PC-9 (cell line): ENCODE measurements around the gene DZIP1. TPM values are rescaled to one million over a fixed set of nuclear protein-coding genes. Genes with fewer than 3 reads are reported as not detected.

ENCODE experiments used
- BruUV-seq: library from RNA; stranded (reverse); fragments of 400-500 nt; replicated peaks from 2 replicates; lab custom pipeline; 2021; lab: Mats Ljungman, UMichigan
- CTCF ChIA-PET: fragments of 300-600 bp; sonication (Branson Sonifier 250); formaldehyde crosslinking; loops from one replicate; lab custom pipeline; 2022; ENCODE audit warnings: antibody characterized with exemption; lab: Charles Lee
- POLR2A ChIA-PET: fragments of 300-600 bp; sonication (Branson Sonifier 250); formaldehyde crosslinking; loops from one replicate; lab custom pipeline; 2022; ENCODE audit warnings: antibody characterized with exemption; ENCODE audit not compliant: unreplicated experiment; lab: Charles Lee
- DNase-seq, 2 experiments: peaks; one replicate each; pipeline versions ENCODE4 v3.0.0 to v3.0.0-alpha.2; 2015 to 2022; ENCODE audit warnings: mixed read lengths in 1 of 2
- H2AFZ ChIP-seq: fragments of 200-600 bp; sonication (generic); 2 replicates; pipeline ENCODE4 v1.8.1; 2017; ENCODE audit warnings: antibody characterized with exemption
- H3F3A ChIP-seq: fragments of 200-600 bp; sonication (generic); 2 replicates; pipeline ENCODE4 v1.8.1; 2017; ENCODE audit warnings: antibody characterized with exemption, mild to moderate bottlenecking, low read depth; ENCODE audit not compliant: insufficient read depth
- H3K27ac ChIP-seq: fragments of 200-600 bp; sonication (generic); 2 replicates; pipeline ENCODE4 v1.6.1; 2016; ENCODE audit warnings: mixed run types
- H3K27me3 ChIP-seq: fragments of 200-600 bp; sonication (generic); 2 replicates; pipeline ENCODE4 v1.6.1; 2016; ENCODE audit warnings: low read depth, mixed run types; ENCODE audit not compliant: insufficient read depth
- H3K36me3 ChIP-seq: fragments of 200-600 bp; sonication (generic); 2 replicates; pipeline ENCODE4 v1.6.1; 2016; ENCODE audit warnings: low read depth, mixed run types
- H3K4me1 ChIP-seq: fragments of 200-600 bp; sonication (generic); replicated peaks from 2 replicates; pipeline ENCODE4 v1.6.1; 2016; ENCODE audit warnings: mixed run types; ENCODE audit not compliant: insufficient read depth
- H3K4me2 ChIP-seq: fragments of 200-600 bp; sonication (generic); 2 replicates; pipeline ENCODE4 v1.6.1; 2017; ENCODE audit warnings: mixed run types
- H3K4me3 ChIP-seq: fragments of 200-600 bp; sonication (generic); 2 replicates; pipeline ENCODE4 v1.6.1; 2016; ENCODE audit warnings: mixed run types
- H3K79me2 ChIP-seq: fragments of 200-600 bp; sonication (generic); 2 replicates; pipeline ENCODE4 v1.6.1; 2017; ENCODE audit warnings: low read depth, mixed run types
- H3K9me2 ChIP-seq: fragments of 200-600 bp; sonication (generic); 2 replicates; pipeline ENCODE4 v1.8.1; 2017; ENCODE audit warnings: mild to moderate bottlenecking; ENCODE audit not compliant: insufficient read depth
- H3K9me3 ChIP-seq: fragments of 200-600 bp; sonication (generic); 2 replicates; pipeline ENCODE4 v1.8.1; 2016; ENCODE audit warnings: low read depth; ENCODE audit not compliant: insufficient read depth
- H4K20me1 ChIP-seq: fragments of 200-600 bp; sonication (generic); 2 replicates; pipeline ENCODE4 v1.8.1; 2017; ENCODE audit not compliant: insufficient read depth
- CTCF ChIP-seq: fragments of 200-600 bp; sonication (generic); conservative IDR thresholded peaks from 2 replicates; pipeline ENCODE4 v1.6.1; 2017; ENCODE audit warnings: mixed run types, antibody characterized with exemption, mild to moderate bottlenecking, moderate library complexity
- EZH2 ChIP-seq: fragments of 200-600 bp; sonication (generic); IDR thresholded peaks from 2 replicates; pipeline ENCODE4 v1.8.0; 2017; ENCODE audit warnings: antibody characterized with exemption, low read depth
- intact Hi-C: fragments of 100-400 bp; cut with micrococcal nuclease; formaldehyde crosslinking; loops from one replicate; pipeline ENCODE4 v1.10.0; 2022; ENCODE audit not compliant: unreplicated experiment
- total RNA-seq: library from RNA; stranded (reverse); gene quantifications from 2 replicates; pipeline ENCODE4 v1.2.3, GENCODE V29; 2021

DZIP1 gene
- total RNA-seq, 1 experiment from 2014 or later = not detected

GRCh38 chr13:95601216-95601615 is 43.3 kb downstream of the DZIP1 start:
- ChIA-PET CTCF (no interaction called here), POLR2A (no interaction called here)
- H3K36me3 ChIP-seq = no peaks in the 10 kb centered on the region

GRCh38 chr13:95596701-95597100 is 47.8 kb downstream of the DZIP1 start:
- no peaks in the 10 kb centered on the region for H3K9me3 ChIP-seq
- ChIA-PET CTCF (no interaction called here), POLR2A (no interaction called here)
- no peak for DNase-seq
- H2AFZ ChIP-seq = no peak overlapping the region
- no peaks in the 10 kb centered on the region for H3K4me1 ChIP-seq
- H3K9me2 ChIP-seq = no peaks in the 10 kb centered on the region
- BruUV-seq = no TSS peak
- no peaks in the 10 kb centered on the region for H4K20me1 ChIP-seq
- no peak overlapping the region for H3K27ac ChIP-seq
- no peak for TF ChIP-seq CTCF
- no peak for TF ChIP-seq EZH2
- H3K27me3 ChIP-seq = no peaks in the 10 kb centered on the region
- no peak overlapping the region for H3K4me3 ChIP-seq
- no peaks in the 10 kb centered on the region for H3F3A ChIP-seq
- H3K79me2 ChIP-seq = no peaks in the 10 kb centered on the region
- intact Hi-C loops = no loop called here
- no peak overlapping the region for H3K4me2 ChIP-seq
- H3K36me3 ChIP-seq = no peaks in the 10 kb centered on the region

More at GRCh38 chr13:95601216-95601615, 43.3 kb downstream of the DZIP1 start:
- Histone ChIP-seq H4K20me1 (no peaks in the 10 kb centered on the region), H2AFZ (no peak overlapping the region), H3K4me1 (peaks cover 27% of the 10 kb centered on the region), H3K9me3 (no peaks in the 10 kb centered on the region), H3K4me3 (no peak overlapping the region), H3F3A (peaks cover 5% of the 10 kb centered on the region; the same call in 1 of the 2 replicates), H3K9me2 (no peaks in the 10 kb centered on the region), H3K79me2 (no peaks in the 10 kb centered on the region), H3K27me3 (no peaks in the 10 kb centered on the region), H3K4me2 (no peak overlapping the region), H3K27ac (no peak overlapping the region)
- no peak for TF ChIP-seq CTCF
- no peak for TF ChIP-seq EZH2
- BruUV-seq = no TSS peak
- DNase-seq = no peak
- intact Hi-C loops = no loop called here

- Histone ChIP-seq H3K4me2 (no peak overlapping the region), H3K4me1 (0 out of 2 replicates have a peak, but pooled peaks cover 6% of the 10 kb centered on the region), H3K27me3 (no peaks in the 10 kb centered on the region), H4K20me1 (no peaks in the 10 kb centered on the region), H3K4me3 (no peak overlapping the region), H3K9me3 (no peaks in the 10 kb centered on the region), H3K79me2 (no peaks in the 10 kb centered on the region), H3F3A (no peaks in the 10 kb centered on the region), H3K27ac (no peak overlapping the region), H3K36me3 (no peaks in the 10 kb centered on the region), H3K9me2 (no peaks in the 10 kb centered on the region), H2AFZ (no peak overlapping the region)
- intact Hi-C loops = no loop called here
- TF ChIP-seq CTCF = no peak
- no peak for TF ChIP-seq EZH2
- no peak for DNase-seq
- CTCF ChIA-PET = no interaction called here
- POLR2A ChIA-PET = no interaction called here
- no TSS peak for BruUV-seq
These were observed 51.0 kb downstream of the DZIP1 start for GRCh38 chr13:95593462-95593861.
